ENCODE data around the gene SNRPD1. TPM values are rescaled to one million over a fixed set of nuclear protein-coding genes. Genes with fewer than 3 reads are reported as not detected.

SNRPD1 gene
- 180 and 184 TPM in 2 replicates for total RNA-seq (2021; fragmentation: NEBNext Ultra II Directional; extraction: Animal tissue kit (Norgen Biotek cat#: 25700))
- polyA plus RNA-seq (2011; rRNA removed), result 27.3 and 59.6 TPM in 2 replicates
- 140 TPM for polyA plus RNA-seq (2011; cell fraction: cytosol; rRNA removed)
- polyA plus RNA-seq (2011; cell fraction: nucleus; rRNA removed), result 5.0 TPM
- 116 to 202 TPM (median 168 TPM) in 4 replicates for polyA plus RNA-seq (2012, experiment 1 of 2)
- 473 TPM for polyA plus RNA-seq (2012, experiment 2 of 2)
- 175 TPM for polyA plus RNA-seq (2013, experiment 1 of 2)
- 201 TPM for polyA plus RNA-seq (2013, experiment 2 of 2)
- polyA minus RNA-seq (2011; rRNA and poly(A)+ RNA removed), result 8.5 and 11.2 TPM in 2 replicates
- 60.0 TPM for polyA minus RNA-seq (2011; cell fraction: cytosol; rRNA and poly(A)+ RNA removed)
- 19.4 TPM for polyA minus RNA-seq (2011; cell fraction: nucleus; rRNA and poly(A)+ RNA removed)
- long read RNA-seq, experiment 1, full-length matches to known transcripts, result 105 of 163 reads
- long read RNA-seq, experiment 1, partial matches to known transcripts, result 41 of 163 reads
- long read RNA-seq, experiment 1, other reads (novel, unspliced or antisense), result 17 of 163 reads
- long read RNA-seq, experiment 2, full-length matches to known transcripts, result 55 of 63 reads
- long read RNA-seq, experiment 2, partial matches to known transcripts, result 1 of 63 reads
- long read RNA-seq, experiment 2, other reads (novel, unspliced or antisense), result 7 of 63 reads

DNA sequence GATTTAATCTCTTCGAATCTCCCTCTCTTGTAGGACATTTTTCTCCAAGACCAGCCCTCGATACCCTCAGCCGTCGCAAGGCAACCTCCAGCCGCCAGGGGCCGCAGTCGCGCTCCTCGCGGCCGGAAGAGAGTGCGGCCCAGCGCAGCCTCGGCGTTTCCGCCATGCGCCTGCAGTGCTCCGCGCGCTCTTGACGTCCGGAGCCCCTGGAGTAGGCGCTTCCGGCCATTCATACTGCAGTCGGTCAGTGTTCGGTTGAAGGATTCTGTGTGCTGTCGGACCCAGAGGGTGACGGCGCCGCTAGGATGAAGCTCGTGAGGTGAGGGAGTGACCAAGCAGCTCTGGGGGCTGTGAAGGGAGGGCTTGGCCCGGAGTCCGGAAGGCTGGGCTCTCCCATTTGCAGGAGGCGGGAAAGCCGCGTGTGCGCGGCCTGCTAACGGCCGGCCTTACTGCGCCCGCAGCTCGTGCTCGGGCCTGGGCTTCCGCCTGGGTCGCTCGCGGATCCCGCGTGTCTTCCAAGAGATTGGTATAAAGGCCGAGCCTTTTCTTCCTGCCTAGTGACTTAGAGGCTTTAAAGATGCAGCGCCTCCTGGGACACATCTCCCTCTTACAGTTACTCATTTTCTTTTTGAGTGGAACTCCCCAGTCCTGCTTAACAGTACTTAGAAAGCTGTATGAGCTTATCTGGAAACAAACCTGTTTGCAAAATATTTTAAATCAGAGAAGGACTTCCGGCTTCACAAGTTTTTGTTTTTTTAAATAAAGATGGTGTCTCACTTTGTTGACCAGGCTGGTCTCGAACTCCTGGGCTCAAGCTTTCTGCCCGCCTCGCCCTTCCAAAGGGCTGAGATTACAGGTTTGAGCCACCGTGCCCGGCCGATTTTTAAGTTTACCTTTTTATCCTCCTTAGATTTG lies at the start of gene SNRPD1:
Gene SNRPD1, plus strand, starts transcription at position 190 of the 915 bp plus-strand sequence. Its CDS starts 116 bp downstream, at position 306.
- H3K36me3 ChIP-seq (ENCODE audit: control insufficient read depth in 2 of 4, insufficient read depth in 4 of 4, low read length in 3 of 4), result peaks cover under 1 to 15% (median 5%) of the 10 kb centered on the region in 4 experiments; a peak in 7 of 8 replicates
- POLR2A ChIA-PET (ENCODE audit: partially characterized antibody), result interaction anchor here (0.7 to 6.5 kb wide), 11 partner anchors 9 to 370 kb away, joined by 3 to 77 read pairs (median 5); partner anchors contain the start of genes ABHD3 and ESCO1
- H3K4ac ChIP-seq (replicated peaks; ENCODE audit: insufficient read length, low read depth, low read length), result peak within 1 kb of the TSS; percentile 95
- H3K9ac ChIP-seq (replicated peaks in 1 of 4; ENCODE audit: extremely low read depth in 1 of 4, low read depth in 3 of 4, low read length in 3 of 4), result peak within 1 kb of the TSS; percentile 80 to 97 (median 94)
- H4K91ac ChIP-seq (replicated peaks; ENCODE audit: insufficient read length, low read length), result peak within 1 kb of the TSS; percentile 94
- peak; percentile 86 to 96 for DNase-seq (ENCODE audit: low read depth in 1 of 2, low spot score in 2 of 2)
- H4K20me1 ChIP-seq (replicated peaks in 1 of 2; ENCODE audit: control insufficient read depth in 1 of 2, insufficient read depth in 2 of 2, low read length in 2 of 2), result peaks cover 0 to 10% of the 10 kb centered on the region in 2 experiments
- 0 out of 2 replicates have a peak within 1 kb of the TSS, but pooled peaks have one; percentile 61 for H2BK20ac ChIP-seq (ENCODE audit: low read length)
- no peak for FAIRE-seq
- peak within 1 kb of the TSS; percentile 98 for H2AFZ ChIP-seq (ENCODE audit: low read length)
- H3K18ac ChIP-seq (ENCODE audit: extremely low read depth, low read length), result peak within 1 kb of the TSS; percentile 75
- no peak within 1 kb of the TSS for H2BK12ac ChIP-seq (ENCODE audit: low read depth, low read length)
- peak within 1 kb of the TSS; percentile 89 for H3K27ac ChIP-seq (ENCODE audit: low read depth, low read length)
- peak within 1 kb of the TSS; percentile 99; the same call in 1 of the 2 replicates for H4K8ac ChIP-seq (ENCODE audit: extremely low read depth, insufficient read depth, low read length)
- peak within 1 kb of the TSS; percentile 55 to 56 for H3K4me2 ChIP-seq (ENCODE audit: insufficient read depth in 1 of 2, low read depth in 2 of 2, low read length in 2 of 2)
- no peaks in the 10 kb centered on the region for H3K9me3 ChIP-seq (ENCODE audit: insufficient read depth in 2 of 2, low read depth in 1 of 2, low read length in 1 of 2)
- 0 out of 2 replicates have a peak within 1 kb of the TSS, but pooled peaks have one; percentile 33 for H2AK5ac ChIP-seq (ENCODE audit: low read depth, low read length)
- H3K23ac ChIP-seq (ENCODE audit: insufficient read length), result no peak within 1 kb of the TSS
- peaks cover 37 to 52% of the 10 kb centered on the region in 2 experiments for H3K79me2 ChIP-seq (ENCODE audit: control insufficient read depth in 1 of 2, insufficient read depth in 2 of 2, low read length in 2 of 2)
- H3K4me3 ChIP-seq (ENCODE audit: extremely low read depth in 1 of 4, insufficient read depth in 2 of 4, low read depth in 3 of 4, low read length in 4 of 4), result peak within 1 kb of the TSS; percentile 79 to 99 (median 93)
- no peak within 1 kb of the TSS for H2BK120ac ChIP-seq (replicated peaks; ENCODE audit: low read depth, low read length)
- no peaks in the 10 kb centered on the region for H3K27me3 ChIP-seq (replicated peaks in 1 of 4; ENCODE audit: control insufficient read depth in 3 of 4, extremely low read depth in 1 of 4, insufficient read depth in 3 of 4, low read length in 3 of 4)
- WGBS, 2 experiments (ENCODE audit: extremely low coverage in 1 of 2, insufficient coverage in 1 of 2, insufficient read length in 1 of 2, insufficient replicate concordance in 2 of 2, low coverage in 1 of 2, low lambda C conversion rate in 2 of 2, missing lambda C conversion rate in 1 of 2), result 6% methylated on average over 45 of the region's 59 CpGs; no CpG with 5 or more reads in 1 of the 2 experiments
- H4K5ac ChIP-seq (ENCODE audit: insufficient read length, low read depth, low read length), result peak within 1 kb of the TSS; percentile 80
- H3K79me1 ChIP-seq (ENCODE audit: low read depth, low read length), result no peaks in the 10 kb centered on the region
- H3K56ac ChIP-seq (replicated peaks; ENCODE audit: insufficient read length, low read depth, low read length), result peak within 1 kb of the TSS; percentile 99
- CTCF ChIA-PET (ENCODE audit: partially characterized antibody), result interaction anchor here (0.5 to 5.3 kb wide), 10 partner anchors 9 to 74 kb away, joined by 3 to 52 read pairs (median 3); partner anchors contain the start of gene ESCO1
- H2BK15ac ChIP-seq (ENCODE audit: low read length), result no peak within 1 kb of the TSS
- H2BK5ac ChIP-seq (ENCODE audit: low read depth, low read length), result peak within 1 kb of the TSS; percentile 98
- no peak within 1 kb of the TSS for H3K14ac ChIP-seq (ENCODE audit: insufficient read length)
- no peaks in the 10 kb centered on the region for H3K23me2 ChIP-seq (ENCODE audit: low read depth, low read length)
- H3K4me1 ChIP-seq (replicated peaks in 1 of 4; ENCODE audit: control insufficient read depth in 3 of 4, insufficient read depth in 4 of 4, low read length in 3 of 4), result no peaks in the 10 kb centered on the region; a peak in 1 of 7 replicates
- TF ChIP-seq FOSL1 (IDR thresholded peaks at IDR 0.05; ENCODE audit: insufficient read depth, low read depth, low read length), result no peak
- peak; percentile 97 for TF ChIP-seq POLR2AphosphoS5 (IDR thresholded peaks at IDR 0.05; ENCODE audit: low read depth, low read length)
- no peak for TF ChIP-seq KDM1A (IDR thresholded peaks at IDR 0.05; ENCODE audit: borderline replicate concordance, low read length)
- TF ChIP-seq, protein P1, sequence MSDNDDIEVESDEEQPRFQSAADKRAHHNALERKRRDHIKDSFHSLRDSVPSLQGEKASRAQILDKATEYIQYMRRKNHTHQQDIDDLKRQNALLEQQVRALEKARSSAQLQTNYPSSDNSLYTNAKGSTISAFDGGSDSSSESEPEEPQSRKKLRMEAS (IDR thresholded peaks at IDR 0.05), result peak; percentile 97
- TF ChIP-seq SP1 (IDR thresholded peaks at IDR 0.05; ENCODE audit: low read depth, low read length), result no peak
- TF ChIP-seq KDM5A (IDR thresholded peaks at IDR 0.05; ENCODE audit: low read length), result peak; percentile 59; the same call in 1 of the 2 replicates
- TF ChIP-seq CHD1 (IDR thresholded peaks at IDR 0.05; ENCODE audit: low read depth, low read length), result no peak
- TF ChIP-seq BACH1 (IDR thresholded peaks at IDR 0.05; ENCODE audit: low read length), result no peak

All from H1 (cell line).